ENCODE results near the gene LMAN1L.
"Not testable (repeated sequence)": the region's sequence is repeated elsewhere in the genome, so short reads cannot be mapped to it uniquely, and the experiment has no call there.

The LMAN1L gene

GRCh38 chr15:74782259-74783071, 30.2 kb upstream of the LMAN1L start:
- DNase-seq (ENCODE audit: low read depth): no peak

GRCh38 chr15:74783072-74783807, 29.4 kb upstream of the LMAN1L start:
- peak; percentile 18 for DNase-seq (ENCODE audit: low read depth)

- no peak for DNase-seq (ENCODE audit: low read depth)
Observed at GRCh38 chr15:74783808-74784175, 28.8 kb upstream of the LMAN1L start.

GRCh38 chr15:74784426-74785193, 28.0 kb upstream of the LMAN1L start:
- no peak for DNase-seq (ENCODE audit: low read depth)

- DNase-seq (ENCODE audit: low read depth): no peak
Observed at GRCh38 chr15:74785194-74786032, 27.2 kb upstream of the LMAN1L start.

- not testable (repeated sequence) for DNase-seq (ENCODE audit: low read depth)
Observed at GRCh38 chr15:74786081-74786480, 26.6 kb upstream of the LMAN1L start.

- DNase-seq (ENCODE audit: low read depth): no peak
Observed at GRCh38 chr15:74786551-74787165, 26.0 kb upstream of the LMAN1L start.

GRCh38 chr15:74787251-74788041, 25.2 kb upstream of the LMAN1L start:
- peak; percentile 85 for DNase-seq (ENCODE audit: low read depth)

GRCh38 chr15:74788042-74788682, 24.5 kb upstream of the LMAN1L start:
- no peak for DNase-seq (ENCODE audit: low read depth)

GRCh38 chr15:74788683-74789151, 23.9 kb upstream of the LMAN1L start:
- DNase-seq (ENCODE audit: low read depth): no peak

GRCh38 chr15:74789171-74789631, 23.4 kb upstream of the LMAN1L start:
- no peak for DNase-seq (ENCODE audit: low read depth)

- no peak for DNase-seq (ENCODE audit: low read depth)
Observed at GRCh38 chr15:74789741-74790079, 22.9 kb upstream of the LMAN1L start.

- DNase-seq (ENCODE audit: low read depth): peak; percentile 82
Observed at GRCh38 chr15:74790080-74790916, 22.3 kb upstream of the LMAN1L start.

- no peak for DNase-seq (ENCODE audit: low read depth)
Observed at GRCh38 chr15:74791007-74791406, 21.6 kb upstream of the LMAN1L start.

- no peak for DNase-seq (ENCODE audit: low read depth)
Observed at GRCh38 chr15:74791667-74792066, 21.0 kb upstream of the LMAN1L start.

- no peak for DNase-seq (ENCODE audit: low read depth)
Observed at GRCh38 chr15:74792227-74793016, 20.2 kb upstream of the LMAN1L start.

- no peak for DNase-seq (ENCODE audit: low read depth)
Observed at GRCh38 chr15:74793135-74794028, 19.3 kb upstream of the LMAN1L start.

Measured in amniotic epithelial cell (primary cell).